Gastroesophageal sphincter (tissue), 3 donors: ENCODE results near the gene PALD1.

Experiments
- EP300 ChIP-seq: sonication (generic); formaldehyde crosslinking; IDR thresholded peaks from one replicate; pipeline ENCODE4 v1.6.1; 2017; ENCODE audit warnings: antibody characterized with exemption, mild to moderate bottlenecking
- POLR2A ChIP-seq, 2 donors: fragments of 450-650 bp; IDR thresholded peaks; one replicate each; pipeline ENCODE4 v1.6.1; 2017; ENCODE audit warnings: antibody characterized with exemption in 2 of 2, mild to moderate bottlenecking in 2 of 2, moderate library complexity in 1 of 2
- POLR2AphosphoS5 ChIP-seq: sonication (generic); formaldehyde crosslinking; IDR thresholded peaks from one replicate; pipeline ENCODE4 v1.6.1; 2017; ENCODE audit warnings: antibody characterized with exemption
- TF ChIP-seq, protein P1 (sequence below), 4 experiments: fragments of 200-600 bp in 2 of 4; fragments of 450-650 bp in 2 of 4; sonication (generic) in 1 of 4; IDR thresholded peaks; one replicate each; pipeline ENCODE4 v1.5.1; 2017 to 2019; ENCODE audit warnings: antibody characterized with exemption in 4 of 4, mild to moderate bottlenecking in 2 of 4, moderate library complexity in 2 of 4

DNA sequence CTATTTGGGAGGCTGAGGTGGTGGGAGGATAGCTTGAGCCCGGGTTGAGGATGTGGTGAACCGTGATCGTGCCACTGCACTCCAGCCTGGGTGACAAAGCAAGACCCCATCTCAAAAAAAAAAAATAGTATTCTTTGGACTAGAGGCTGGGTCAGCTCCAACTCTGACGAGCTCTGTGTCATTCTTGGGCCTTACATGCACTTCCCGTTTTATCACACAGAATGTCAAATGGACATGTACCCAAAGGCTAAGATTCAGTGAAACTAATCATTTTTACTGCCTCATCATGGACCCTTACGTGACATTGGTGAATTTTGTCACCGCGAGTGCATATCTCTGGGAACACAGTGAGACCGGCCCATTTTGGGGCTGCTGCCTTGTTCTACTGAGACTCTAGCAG lies 27.3 kb downstream of the PALD1 start:
- TF ChIP-seq, protein P1, sequence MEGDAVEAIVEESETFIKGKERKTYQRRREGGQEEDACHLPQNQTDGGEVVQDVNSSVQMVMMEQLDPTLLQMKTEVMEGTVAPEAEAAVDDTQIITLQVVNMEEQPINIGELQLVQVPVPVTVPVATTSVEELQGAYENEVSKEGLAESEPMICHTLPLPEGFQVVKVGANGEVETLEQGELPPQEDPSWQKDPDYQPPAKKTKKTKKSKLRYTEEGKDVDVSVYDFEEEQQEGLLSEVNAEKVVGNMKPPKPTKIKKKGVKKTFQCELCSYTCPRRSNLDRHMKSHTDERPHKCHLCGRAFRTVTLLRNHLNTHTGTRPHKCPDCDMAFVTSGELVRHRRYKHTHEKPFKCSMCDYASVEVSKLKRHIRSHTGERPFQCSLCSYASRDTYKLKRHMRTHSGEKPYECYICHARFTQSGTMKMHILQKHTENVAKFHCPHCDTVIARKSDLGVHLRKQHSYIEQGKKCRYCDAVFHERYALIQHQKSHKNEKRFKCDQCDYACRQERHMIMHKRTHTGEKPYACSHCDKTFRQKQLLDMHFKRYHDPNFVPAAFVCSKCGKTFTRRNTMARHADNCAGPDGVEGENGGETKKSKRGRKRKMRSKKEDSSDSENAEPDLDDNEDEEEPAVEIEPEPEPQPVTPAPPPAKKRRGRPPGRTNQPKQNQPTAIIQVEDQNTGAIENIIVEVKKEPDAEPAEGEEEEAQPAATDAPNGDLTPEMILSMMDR (IDR thresholded peaks at IDR 0.05): no peak
- TF ChIP-seq POLR2A (IDR thresholded peaks at IDR 0.05) (no peak), POLR2AphosphoS5 (no peak), EP300 (no peak)
